IPS DF 19.7 (cell line): ENCODE data around the gene LUZP2.
A peak's percentile ranks its signal among the peaks of the same experiment; 100 is the strongest.

Source experiments
- DNase-seq: peaks from one replicate; pipeline ENCODE4 v3.0.0-alpha.2; 2013; ENCODE audit warnings: low read depth, low spot score

The LUZP2 gene

GRCh38 chr11:24567380-24567779 lies 70.5 kb downstream of the LUZP2 start:
- no peak for DNase-seq

GRCh38 chr11:24572376-24572775 lies 75.5 kb downstream of the LUZP2 start:
- no peak for DNase-seq

DNA sequence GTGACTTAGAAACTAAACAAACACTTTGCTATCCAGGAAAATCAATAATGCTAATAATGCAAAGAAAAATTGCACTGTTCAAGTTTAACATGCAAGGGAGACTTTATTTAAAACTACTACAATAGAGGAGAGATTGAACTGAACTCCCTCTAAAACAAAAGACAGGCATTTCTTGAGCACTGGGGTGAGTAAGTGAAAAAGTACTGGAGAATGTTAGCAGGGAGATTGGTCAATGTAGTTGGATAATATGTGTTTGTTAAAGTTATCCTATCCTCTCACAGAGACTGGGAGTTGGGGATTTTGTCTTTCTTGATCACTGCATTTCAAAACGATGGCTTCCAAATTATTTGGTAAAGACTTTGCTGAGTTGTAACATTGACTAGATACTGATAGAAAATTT lies 77.6 kb downstream of the LUZP2 start:
- no peak for DNase-seq

DNA sequence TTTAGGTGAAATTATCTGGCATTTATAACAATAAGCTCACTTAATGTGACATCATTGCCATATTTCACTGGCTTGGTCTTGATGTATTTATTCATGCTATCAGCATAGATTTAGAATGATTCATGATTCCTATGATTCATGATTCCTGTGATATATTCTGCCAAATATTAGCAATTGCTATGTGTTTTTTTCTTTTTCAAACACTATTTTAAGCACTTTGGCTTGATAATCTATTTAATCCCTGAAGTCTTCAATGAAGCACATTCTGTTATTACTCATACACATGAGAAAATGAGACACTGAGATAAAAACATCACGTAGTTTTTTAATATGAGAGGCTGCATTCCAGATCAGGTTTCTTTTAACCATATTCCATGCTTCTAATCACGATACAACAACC lies 78.5 kb downstream of the LUZP2 start:
- DNase-seq = no peak

- no peak for DNase-seq
Measured at GRCh38 chr11:24585192-24585591, 88.3 kb downstream of the LUZP2 start.

GRCh38 chr11:24587635-24588034 lies 90.8 kb downstream of the LUZP2 start:
- DNase-seq = no peak

DNA sequence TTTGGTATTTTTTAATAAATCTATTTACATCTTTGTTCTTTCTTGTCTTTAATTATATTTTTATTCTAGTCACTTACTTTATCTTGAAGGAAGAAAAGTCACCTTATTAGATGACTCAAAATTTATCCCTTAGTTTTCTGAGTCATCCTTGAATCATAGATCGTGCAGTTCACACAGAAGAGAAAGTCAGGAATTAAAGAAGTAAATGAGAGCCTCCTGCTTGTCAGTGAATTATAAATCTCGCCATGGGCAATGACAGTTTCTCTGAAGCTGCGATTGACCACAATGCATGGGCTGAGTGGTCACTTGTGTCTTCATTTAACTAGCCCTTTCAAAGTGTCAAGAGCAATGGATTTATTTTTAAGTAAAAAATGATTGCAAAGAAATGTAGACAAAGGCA lies 91.2 kb downstream of the LUZP2 start:
- DNase-seq = no peak

DNA sequence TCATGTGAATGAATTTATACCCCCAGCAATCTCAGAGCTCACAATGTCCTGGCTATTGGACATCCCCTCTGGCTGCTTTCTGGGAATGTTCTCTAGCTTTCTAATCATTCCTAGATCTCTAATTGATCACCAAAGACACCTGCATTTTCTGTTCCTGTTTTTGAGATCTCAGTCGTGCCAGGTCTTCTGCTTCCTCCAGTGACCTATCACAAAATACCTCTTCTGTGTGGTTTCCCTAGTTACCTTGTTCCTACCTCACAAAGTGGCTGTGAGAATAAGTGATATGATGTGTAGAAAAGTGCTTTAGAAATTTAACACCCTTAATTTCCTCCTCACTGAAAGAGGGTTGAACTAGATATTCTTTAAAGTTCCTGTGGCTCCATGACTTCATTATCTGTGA lies 92.2 kb downstream of the LUZP2 start:
- no peak for DNase-seq

DNA sequence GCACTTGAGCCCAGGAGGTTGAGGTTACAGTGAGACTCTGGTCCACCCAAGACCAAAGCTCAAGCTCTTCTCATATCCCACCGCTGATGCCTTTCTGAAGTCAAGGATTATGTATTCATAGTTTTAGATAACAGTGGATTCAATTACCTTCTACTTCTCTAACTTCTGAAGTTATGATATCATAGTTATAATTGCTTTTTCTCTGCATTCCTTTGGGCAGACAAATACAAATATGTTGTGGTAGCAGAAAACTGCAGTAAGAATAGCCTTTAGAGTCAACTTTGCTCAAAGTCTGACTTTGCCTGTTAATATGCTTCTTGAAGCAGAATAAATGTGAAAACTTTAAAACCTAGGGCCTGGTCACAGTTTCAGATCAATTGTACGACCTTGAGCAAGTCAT lies 94.4 kb downstream of the LUZP2 start:
- no peak for DNase-seq

DNA sequence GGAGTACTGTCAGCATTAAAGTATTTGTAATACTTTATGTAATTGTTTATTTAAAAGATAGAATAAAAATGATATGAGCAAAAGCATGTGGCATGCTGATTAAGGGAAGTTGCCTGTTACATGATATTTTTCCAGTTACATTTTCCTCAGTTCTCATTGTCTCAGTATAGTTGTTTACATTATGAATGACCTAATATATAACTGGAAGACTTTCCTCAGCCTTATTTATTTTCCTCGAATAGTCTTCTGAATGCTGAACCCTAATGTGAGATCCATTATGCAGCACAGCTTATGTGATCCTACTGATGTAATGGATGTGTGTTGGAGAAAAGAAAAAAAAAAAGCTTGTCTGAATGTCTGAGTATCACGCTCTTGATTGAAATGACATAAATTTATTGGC lies 95.5 kb downstream of the LUZP2 start:
- no peak for DNase-seq

GRCh38 chr11:24593332-24593731 lies 96.5 kb downstream of the LUZP2 start:
- DNase-seq = no peak

DNA sequence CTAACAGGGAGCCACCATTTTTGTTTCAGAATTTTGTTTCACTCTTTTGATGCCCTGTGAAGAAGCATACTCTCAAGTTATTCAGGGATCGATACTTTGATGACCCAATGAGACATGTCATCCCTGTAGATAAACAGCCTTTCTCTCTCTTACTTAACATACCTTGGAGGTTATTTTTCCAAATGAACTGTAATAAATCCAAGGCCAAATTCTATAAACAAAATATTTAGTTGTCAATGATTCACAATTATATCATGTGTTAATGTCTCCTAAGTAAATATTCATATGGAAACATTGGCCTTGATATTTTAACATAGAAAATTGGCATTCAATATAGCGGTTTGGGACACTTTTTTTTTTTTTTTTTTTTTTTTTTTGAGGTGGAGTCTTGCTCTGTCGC lies 97.5 kb downstream of the LUZP2 start:
- DNase-seq = no peak

DNA sequence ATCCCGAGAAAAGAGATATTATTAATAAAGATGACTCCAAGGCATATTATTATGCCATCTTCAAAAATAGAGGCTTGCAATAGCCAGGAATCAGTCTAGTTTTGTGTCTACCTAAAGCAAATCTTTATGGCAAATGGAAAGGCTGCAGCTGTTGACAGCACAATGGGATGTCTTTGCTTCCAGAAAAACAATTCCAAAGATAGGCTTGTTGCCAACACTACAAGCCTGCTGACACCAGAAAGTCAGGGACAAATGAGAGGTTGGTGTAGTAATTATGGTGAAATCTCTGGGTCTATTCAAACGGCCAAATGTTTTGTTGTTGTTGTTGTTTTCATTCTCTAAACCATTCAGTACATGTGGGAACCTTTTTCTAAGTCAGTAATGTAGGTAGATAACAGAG lies 101.8 kb downstream of the LUZP2 start:
- DNase-seq = no peak

- no peak for DNase-seq
Measured at GRCh38 chr11:24609192-24610119, 112.6 kb downstream of the LUZP2 start.

- no peak for DNase-seq
Measured at GRCh38 chr11:24615451-24616160, 118.8 kb downstream of the LUZP2 start.

GRCh38 chr11:24617856-24618255 lies 121.0 kb downstream of the LUZP2 start:
- DNase-seq = no peak

DNA sequence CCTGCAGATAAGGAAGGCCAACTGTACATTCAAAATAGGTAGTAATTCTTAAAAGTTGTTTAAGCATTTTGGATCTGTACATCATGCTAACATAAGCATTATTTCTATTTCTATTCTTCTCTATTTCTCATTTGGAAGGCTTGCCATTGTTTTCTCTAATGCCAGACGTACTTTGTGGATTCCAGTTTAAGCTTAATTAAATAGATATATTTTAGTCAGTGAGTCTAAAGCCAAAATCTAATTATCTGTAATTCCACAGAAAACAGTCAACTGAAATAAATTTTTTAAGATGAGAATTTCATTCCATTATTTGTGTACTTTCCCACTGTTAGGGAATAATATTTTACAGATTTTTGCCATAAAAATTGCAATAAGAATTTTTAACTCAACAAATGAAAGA lies 123.0 kb downstream of the LUZP2 start:
- no peak for DNase-seq

- peak; percentile 2 for DNase-seq
Measured at GRCh38 chr11:24622262-24622661, 125.4 kb downstream of the LUZP2 start.

DNA sequence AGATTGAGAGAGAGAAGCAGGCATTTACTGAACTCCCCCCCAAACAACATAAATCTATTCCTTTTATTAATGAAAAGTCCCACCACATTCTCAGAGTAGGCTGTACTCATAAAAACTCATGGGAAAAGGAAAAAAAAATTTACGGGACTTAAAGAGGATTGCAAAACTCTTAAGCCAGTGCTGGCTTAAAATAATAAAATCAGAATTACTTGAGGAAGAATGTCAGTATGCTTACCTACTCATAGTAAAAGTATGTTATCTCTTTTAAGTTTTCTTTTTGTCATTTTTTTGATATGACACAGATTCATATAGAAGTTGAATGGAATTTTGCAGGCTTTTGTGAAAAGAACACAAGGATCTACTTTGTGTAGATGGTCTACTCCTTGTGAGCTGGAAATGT lies 126.3 kb downstream of the LUZP2 start:
- DNase-seq = no peak

DNA sequence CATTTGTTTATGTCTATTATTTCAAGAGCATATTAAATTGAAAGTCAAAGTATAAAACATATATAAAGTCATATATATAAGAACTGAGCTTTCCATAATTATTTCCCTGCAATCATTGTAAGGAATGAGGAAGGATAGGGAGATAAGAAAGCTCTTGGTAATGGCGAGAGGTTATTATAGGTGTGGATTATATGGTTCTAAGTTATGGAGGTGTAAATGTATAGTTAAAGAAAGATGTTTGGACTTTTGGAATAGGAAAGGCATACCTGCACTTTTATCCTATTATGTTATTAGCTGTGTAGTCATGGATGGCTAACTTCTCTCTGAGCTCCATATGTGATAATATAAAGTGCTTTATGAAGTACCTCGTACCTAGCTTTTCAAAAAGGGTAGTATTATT lies 127.6 kb downstream of the LUZP2 start:
- DNase-seq = no peak

DNA sequence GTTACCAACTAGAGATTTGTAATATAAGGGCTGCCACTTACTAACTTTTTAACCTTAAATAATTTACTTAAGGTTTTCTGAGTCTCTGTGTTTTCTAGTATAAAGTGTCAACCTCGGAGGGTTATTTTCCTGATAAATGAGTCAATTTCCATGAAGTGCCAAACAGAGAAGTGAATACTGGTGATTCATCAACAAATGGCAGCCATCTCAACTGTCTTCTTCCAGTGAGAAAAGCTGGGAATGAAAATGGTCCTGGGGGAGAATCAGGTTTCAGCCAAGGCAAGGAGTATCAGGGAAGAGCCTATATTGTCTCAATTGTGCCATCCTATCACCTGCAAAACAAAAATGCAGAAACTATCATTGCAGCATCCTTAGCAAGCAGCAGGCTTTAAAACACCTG lies 129.1 kb downstream of the LUZP2 start:
- DNase-seq = no peak

DNA sequence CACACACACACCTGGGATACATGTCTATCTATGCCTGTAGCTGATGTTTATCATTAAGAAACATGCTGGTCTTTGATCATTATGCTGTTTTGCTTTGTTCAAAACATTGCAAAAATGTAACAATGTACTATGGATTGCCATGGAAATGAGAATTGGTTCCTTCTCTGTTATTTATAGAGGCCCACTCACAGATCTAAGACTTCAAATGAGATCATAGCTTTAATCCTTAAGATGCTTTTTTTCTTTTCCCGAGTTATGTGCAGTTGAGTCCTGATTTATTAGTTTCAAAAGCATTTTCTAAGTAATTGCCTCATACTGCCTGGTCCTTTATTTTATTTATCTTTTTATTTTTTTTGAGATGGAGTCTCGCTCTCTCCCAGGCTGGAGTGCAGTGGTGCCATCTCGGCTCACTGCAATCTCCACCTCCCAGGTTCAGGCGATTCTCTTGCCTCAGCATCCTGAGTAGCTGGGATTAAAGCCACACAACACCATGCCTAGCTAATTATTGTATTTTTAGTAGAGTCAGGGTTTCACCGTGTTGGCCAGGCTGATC lies 131.4 kb downstream of the LUZP2 start:
- DNase-seq = no peak
